T47D (cell line): ENCODE measurements around the gene DPF3.

ENCODE experiments used
- DNase-seq, 2 experiments: peaks; one replicate each; pipeline versions ENCODE4 v3.0.0 to v3.0.0-alpha.2; 2011 to 2012; ENCODE audit warnings: low read depth in 1 of 2, low spot score in 1 of 2
- JUND ChIP-seq: IDR thresholded peaks from 2 replicates; pipeline ENCODE4 v1.6.1; 2012; ENCODE audit warnings: low read depth
- in situ Hi-C: cut with HindIII; loops from 2 replicates; pipeline ENCODE4 v1.10.0; 2016; ENCODE audit warnings: low sequenced_read_pairs, low pct_unique_long_range_greater_than_20kb

Gene DPF3

DNA sequence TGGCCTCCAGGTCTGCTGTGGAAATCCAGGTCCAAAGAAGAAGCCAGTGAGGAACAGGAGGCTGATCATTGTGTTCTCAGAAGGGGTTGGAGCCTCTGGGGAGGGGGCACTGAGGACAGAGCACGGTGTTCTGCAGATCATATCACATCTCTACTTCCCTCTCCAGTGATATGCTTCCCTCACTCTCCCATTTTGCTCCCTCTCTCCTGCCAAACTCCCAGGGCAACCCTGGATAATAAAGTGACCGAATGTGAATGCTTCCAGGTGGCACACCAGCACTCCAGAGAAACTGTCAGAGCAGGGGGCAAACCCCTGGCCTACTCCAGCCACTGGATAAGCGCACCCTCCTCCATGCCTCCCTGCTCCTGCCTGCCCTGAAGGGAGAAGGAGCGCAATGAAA lies 57.8 kb downstream of the DPF3 start:
- TF ChIP-seq JUND = no peak
- in situ Hi-C loops = no loop called here
- no peak for DNase-seq

DNA sequence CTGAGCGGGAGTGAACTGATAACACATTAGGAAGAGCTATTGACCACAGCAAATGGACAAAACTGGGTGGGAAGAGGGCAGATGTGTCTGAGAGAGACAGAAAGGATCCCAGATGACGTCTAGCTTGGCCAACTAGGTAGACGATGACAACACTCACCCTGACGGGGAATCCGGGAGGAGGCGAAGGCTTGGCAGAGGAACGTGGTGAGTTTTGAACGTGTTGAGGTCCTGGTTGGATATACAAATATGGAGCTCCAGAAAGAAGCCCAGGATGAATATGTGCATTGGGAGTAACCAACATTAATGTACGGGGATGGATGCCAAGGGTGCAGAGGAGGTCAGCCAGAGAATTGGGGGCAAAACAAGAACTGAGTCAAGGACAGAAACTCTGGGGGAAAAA lies 60.7 kb downstream of the DPF3 start:
- in situ Hi-C loops = no loop called here
- no peak for TF ChIP-seq JUND

GRCh38 chr14:72830786-72831594 lies 62.9 kb downstream of the DPF3 start:
- no peak for TF ChIP-seq JUND
- in situ Hi-C loops = no loop called here
- peak in 1 of 2 experiments; percentile 18 for DNase-seq

More for the DNA sequence above, 60.7 kb downstream of the DPF3 start:
- no peak for DNase-seq

DNA sequence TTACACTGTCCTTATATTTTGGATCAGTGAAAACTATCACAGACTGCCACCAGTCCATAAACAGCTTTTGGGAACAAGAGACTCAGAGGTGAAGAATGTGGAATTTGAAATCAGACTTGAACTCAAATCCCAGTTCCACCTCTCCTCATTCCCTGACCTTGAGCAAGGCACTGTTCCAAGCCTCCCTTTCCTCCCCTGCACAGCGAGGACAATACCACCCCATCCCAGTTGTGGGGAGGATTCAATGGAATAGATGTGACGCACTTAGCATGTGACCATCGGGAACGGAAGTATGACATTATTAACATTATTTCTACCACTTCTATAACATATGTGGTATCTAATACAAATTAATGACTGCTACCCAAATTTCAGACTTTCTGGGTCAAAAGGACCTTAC lies 63.5 kb downstream of the DPF3 start:
- no peak for DNase-seq
- in situ Hi-C loops = no loop called here
- TF ChIP-seq JUND = no peak

DNA sequence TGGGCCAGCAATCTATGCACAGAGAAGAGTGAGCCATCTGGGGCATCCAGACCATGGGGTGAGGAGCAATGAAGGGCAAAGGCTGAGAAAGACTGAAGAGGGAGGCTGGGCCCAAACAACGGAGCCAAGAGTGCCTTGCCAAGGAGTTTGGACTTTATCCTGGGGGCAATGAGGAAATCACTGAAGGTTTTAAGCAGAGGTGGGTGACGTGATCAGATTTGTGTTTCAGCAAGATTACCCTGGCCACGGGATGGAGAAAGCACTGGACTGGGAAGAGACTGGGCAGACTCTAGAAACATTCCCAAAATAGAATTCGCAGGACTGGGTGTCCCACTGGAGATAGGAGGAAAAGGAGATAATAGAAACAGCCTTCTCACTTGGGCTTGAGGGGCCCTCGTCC lies 65.3 kb downstream of the DPF3 start:
- in situ Hi-C loops = no loop called here
- DNase-seq = no peak
- no peak for TF ChIP-seq JUND

DNA sequence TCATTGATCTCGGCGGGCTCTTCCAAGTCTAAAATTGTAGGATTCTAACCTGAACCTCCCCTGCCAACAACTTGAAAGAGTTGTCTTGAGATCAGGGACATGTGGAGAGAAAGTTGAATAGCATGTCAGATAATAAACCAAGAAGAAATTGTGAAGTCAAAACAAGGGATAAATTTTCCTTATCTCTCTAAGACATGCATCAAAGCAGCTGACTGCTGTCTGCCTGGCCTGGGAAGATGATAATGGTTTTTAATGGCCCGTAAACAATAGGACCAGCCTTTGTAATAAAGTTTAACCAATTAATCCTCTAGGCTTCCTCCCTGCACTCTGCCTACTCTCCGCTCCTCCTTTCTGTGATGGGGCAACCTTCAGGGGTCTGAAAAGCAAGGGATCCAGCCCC lies 67.9 kb downstream of the DPF3 start:
- in situ Hi-C loops = no loop called here
- no peak for TF ChIP-seq JUND
- no peak for DNase-seq

DNA sequence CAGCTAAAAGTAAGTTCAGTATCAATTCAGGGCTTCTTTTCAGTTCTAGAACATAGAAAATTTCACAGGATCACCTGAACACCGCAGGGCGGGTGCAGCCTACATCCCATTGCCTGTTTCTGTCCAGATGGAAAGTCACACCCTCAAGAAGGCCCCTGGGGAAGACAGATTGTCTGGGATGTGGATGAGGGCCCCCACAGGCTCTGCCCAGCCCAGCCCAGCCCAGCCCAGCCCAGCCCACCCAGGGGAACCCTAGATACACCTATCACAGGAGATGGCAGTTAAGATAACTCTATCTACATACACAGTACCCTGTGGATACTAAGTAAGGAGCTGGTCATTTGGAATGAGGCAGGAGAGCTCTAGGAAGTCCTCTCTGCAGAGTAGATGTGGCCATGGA lies 68.4 kb downstream of the DPF3 start:
- in situ Hi-C loops = no loop called here
- no peak for TF ChIP-seq JUND
- DNase-seq = no peak

DNA sequence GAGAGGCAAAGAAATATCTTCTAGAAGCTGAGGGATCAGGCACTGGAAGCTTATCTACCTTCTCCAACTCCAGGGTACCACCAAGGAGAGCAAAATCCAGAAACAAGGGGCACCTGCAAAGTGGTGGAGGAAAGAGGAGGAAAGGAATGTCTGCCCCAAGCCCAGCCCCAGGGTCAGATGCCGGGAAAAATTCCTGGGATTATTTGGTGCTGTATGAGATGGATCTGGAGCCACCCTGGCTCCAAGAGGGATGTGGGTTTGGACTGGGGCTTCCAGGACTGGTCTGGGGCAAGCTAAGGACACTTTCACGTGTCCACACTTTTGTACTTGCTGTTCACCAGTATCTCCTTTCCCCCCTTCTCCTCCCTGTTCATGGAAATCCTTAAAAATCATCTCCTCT lies 69.8 kb downstream of the DPF3 start:
- no peak for TF ChIP-seq JUND
- in situ Hi-C loops = no loop called here
- DNase-seq = no peak

GRCh38 chr14:72822946-72823611 lies 70.8 kb downstream of the DPF3 start:
- in situ Hi-C loops = no loop called here
- no peak for DNase-seq
- TF ChIP-seq JUND = no peak

DNA sequence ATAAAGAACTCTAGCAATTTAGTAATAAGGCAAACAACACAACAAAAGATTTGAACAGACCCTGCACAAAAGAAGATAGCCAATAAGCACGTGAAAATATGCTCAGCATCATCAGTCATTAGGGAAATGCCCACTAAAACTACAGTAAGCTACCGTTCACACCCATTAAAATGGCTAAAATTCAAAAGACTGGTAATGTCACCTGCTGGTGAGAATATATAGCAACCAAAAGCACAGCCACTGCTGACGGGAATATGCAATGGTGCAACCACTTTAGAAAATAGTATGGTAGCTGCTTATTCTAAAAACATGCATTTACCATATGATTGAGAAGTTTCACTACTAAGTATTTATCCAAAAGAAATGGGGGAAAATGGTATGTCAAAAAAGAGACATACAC lies 74.9 kb downstream of the DPF3 start:
- no peak for TF ChIP-seq JUND
- no peak for DNase-seq
- in situ Hi-C loops = no loop called here

- in situ Hi-C loops = no loop called here
- no peak for TF ChIP-seq JUND
- no peak for DNase-seq
Measured at GRCh38 chr14:72816287-72816686, 77.6 kb downstream of the DPF3 start.

DNA sequence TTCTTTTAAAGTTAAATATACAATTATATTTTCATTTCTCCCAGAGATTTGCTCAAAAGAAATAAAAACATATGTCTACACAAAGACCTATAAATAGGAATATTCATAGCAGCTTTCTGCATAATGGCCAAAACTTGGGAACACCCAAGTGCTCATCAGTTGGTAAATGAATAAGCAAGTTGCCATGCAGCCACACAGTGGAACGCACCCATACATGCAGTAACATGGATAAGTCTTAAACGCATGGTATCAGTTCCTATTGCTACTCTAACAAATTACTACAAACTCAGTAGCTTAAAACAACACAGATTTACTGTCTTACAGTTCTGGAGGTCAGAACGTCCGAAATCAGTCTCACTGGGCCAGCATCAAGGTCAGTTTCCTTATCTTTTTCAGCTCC lies 78.5 kb downstream of the DPF3 start:
- in situ Hi-C loops = no loop called here
- DNase-seq = no peak
- TF ChIP-seq JUND = no peak

GRCh38 chr14:72812292-72812851 lies 81.5 kb downstream of the DPF3 start:
- in situ Hi-C loops = no loop called here
- TF ChIP-seq JUND = no peak
- DNase-seq = peak; percentile 17 to 52

GRCh38 chr14:72810201-72810600 lies 83.7 kb downstream of the DPF3 start:
- no peak for DNase-seq
- no peak for TF ChIP-seq JUND
- in situ Hi-C loops = no loop called here
